ENCODE measurements around the gene ELANE.
"Not testable (repeated sequence)": the region's sequence is repeated elsewhere in the genome, so short reads cannot be mapped to it uniquely, and the experiment has no call there.

The ELANE gene

DNA sequence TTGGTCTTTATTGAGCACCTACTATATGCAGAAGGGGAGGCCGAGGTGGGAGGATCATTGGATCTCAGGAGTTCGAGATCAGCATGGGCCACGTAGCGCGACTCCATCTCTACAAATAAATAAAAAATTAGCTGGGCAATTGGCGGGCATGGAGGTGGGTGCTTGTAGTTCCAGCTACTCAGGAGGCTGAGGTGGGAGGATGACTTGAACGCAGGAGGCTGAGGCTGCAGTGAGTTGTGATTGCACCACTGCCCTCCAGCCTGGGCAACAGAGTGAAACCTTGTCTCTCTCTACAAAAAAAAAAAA is 11.2 kb downstream of the ELANE start:
- no peak for DNase-seq

DNA sequence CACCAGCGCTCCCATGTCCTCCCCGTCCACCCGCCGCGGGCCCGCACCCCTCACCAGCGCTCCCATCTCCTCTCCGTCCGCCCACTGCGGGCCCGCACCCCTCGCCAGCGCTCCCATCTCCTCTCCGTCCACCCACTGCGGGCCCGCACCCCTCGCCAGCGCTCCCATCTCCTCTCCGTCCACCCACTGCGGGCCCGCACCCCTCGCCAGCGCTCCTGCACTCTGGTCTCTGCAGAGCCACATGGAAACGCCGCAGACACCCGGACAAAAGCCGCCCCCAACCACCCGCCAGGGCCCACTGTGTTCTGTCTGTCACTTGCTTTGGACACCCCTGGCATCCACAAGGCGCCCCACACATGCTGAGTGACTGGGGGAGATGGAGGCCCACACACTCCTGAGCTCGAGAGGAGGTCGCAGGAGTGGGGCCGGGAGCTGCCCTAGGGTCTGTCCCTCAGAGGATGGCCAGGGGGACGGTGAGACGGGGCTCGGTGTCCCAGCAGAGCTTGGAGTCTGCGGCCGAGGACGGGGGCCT is 14.7 kb downstream of the ELANE start:
- DNase-seq: no peak

GRCh38 chr19:867301-867793 is 15.2 kb downstream of the ELANE start:
- no peak for DNase-seq

DNA sequence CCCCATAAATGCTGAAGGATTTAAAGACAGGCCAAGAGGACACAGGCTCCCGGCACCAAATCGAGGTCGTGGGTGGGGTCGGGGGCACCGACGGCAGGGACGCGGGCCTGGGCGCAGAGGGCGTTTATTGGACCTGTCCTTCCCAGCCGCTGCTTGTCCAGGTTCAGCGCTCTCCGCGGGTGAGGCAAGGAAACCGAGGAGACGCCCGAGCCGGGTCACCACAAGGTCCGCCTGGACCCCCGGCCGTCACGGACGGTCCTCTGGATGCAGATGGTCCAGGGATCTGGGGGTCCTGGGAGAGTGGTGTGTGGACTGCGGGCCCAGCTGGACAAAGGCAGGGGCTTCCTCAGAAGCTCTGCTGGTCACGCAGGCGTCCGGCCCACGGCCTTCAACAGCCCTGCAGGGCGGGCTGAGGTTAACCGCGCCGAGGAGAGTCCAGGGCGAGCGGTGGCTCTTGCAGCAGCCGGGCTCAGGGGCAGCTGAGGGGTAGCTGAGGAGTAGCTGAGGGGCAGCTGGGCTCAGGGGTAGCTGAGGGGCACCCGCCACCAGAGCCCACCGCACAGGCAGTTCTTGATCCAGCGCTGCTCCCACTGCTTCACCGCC is 15.9 kb downstream of the ELANE start:
- DNase-seq: no peak

- no peak for DNase-seq
Measured at GRCh38 chr19:868458-869244, 16.5 kb downstream of the ELANE start.

DNA sequence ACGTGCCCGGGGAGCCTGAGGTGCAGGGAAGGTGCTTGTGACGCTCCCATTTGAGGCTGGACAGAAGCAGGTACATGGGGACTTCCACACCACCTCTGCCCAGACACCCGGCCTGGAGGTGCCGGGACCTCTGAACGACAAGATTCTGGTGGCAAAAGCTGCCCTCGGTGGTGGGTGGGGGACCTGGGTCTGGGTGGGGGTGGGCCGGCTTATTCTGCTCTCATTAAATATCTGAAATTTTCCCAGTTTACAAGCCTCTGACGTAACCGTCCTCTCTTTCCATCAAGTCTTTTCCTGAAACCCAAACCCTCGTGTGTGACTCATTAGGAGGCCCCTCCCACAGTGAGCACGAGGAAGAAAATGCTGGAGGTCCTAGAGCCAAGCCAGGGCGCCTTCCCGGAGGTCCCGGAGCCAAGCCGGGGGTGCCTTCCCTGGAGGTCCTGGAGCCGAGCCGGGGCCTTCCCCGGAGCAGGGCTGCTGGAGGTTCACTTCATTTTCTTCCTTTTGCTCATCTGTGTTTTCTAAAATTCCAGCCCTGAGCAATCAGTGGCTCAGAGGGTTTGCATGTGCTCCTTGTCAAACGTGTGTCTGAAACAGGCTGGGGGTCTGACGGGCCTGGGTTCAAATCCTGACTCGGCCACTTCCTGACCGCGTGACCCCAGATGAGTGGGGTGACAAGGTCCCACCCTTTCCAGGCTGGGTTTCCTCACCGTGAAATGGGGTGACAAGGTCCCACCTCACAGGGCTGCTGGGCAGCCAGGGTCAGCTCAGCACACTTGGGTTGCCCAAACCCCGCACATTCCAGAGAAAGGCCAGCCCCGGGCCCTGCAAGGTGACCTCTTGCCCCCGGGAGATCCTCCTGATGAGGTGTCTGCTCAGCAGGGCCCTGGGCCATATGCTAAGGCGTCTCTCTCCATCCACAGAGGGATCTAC is 17.4 kb downstream of the ELANE start:
- DNase-seq: no peak

DNA sequence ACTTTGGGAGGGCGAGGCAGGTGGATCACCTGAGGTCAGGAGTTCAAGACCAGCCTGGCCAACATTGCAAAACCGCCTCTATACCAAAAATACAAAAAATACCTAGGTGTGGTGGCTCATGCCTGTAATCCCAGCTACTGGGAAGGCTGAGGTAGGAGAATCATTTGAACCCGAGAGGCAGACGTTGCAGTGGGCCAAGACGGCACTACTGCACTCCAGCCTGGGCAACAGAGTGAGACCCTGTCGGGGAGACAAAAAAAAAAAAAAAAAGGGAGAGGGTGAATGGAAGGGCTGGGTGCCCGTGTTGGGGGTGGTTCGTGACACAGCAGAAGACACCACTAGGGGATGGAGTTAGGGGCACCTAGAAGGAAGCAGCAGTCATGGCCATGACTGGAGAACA is 18.2 kb downstream of the ELANE start:
- no peak for DNase-seq

GRCh38 chr19:870963-871401 is 18.9 kb downstream of the ELANE start:
- DNase-seq: no peak

- DNase-seq: no peak
Measured at GRCh38 chr19:871446-872265, 19.6 kb downstream of the ELANE start.

DNA sequence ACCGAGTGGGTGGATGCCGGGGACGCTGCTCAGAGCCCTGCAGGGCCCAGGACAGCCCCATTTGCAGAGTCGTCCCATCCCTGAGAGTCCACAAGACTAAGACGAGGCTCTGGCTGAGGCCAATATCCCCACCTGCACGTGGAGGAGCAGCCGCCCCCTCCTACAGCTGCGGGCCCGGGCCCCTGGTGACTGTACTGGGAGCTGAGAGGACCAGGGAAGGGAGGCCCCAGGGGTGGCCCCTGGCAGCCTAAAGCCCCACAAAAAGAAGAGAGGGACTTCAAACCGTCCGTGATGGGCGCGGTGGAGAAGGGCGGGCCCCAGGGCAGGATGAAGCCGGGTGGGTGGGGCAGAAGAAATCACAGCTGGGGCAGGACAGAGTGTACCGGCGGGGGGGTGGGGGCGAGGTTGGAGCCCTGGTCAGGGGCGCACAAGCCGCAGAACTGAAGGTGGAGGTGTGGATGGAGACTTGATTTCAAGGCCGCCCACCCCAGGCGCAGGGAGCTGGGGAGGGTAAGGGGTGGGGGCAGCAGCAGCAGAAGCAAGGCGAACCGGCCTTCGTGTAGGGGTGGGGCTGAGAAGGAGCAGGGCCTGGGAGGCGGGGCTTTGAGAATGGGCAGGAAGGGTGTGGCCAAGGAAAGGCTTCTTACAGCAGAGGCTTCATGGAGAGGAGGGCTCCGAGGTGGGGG is 20.3 kb downstream of the ELANE start:
- DNase-seq: peak; percentile 76

- DNase-seq: peak; percentile 48
Measured at GRCh38 chr19:873084-873483, 21.0 kb downstream of the ELANE start.

DNA sequence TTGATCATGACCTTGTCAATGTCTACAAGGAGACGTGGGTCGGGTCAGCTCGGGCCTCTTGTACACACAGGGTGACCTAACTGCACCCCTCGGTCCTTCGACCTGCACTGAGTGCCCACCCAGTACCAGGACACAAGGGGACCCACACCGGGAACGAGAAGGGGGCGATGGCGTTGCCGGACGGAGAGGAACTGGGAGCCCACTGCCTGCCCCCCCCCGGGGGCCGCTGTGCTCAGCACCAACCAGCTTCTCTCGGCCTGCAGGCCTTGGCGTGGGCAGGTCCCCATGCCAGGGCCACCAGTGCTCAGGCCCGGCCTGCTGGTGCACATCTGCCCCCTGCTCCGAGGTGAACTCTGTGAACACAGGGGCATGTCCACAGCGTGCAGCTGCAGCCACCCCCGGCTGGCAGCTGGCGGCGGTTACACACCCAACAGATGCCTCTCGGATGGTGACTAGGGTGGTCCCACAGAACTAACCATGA is 21.5 kb downstream of the ELANE start:
- no peak for DNase-seq

- DNase-seq: no peak
Measured at GRCh38 chr19:875265-875879, 23.3 kb downstream of the ELANE start.

DNA sequence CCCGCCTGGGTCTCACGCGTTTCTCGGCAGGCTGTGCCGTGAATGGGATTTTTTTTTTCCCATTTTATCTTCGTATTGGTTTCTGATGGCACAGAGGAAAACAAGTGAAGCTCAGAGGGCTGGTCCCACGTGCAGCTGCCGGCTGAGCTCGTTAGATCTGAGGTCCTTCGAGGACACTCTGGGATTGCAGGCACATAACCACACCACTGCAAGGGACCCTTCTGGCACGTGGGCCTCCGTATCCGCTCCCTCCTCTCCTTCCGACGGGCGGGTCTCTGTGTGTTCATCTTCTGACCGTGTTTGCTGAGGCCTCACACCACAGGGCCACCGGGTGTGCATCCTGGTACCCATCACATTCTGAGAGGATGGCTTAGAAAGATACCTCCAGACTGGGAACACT is 24.0 kb downstream of the ELANE start:
- no peak for DNase-seq

DNA sequence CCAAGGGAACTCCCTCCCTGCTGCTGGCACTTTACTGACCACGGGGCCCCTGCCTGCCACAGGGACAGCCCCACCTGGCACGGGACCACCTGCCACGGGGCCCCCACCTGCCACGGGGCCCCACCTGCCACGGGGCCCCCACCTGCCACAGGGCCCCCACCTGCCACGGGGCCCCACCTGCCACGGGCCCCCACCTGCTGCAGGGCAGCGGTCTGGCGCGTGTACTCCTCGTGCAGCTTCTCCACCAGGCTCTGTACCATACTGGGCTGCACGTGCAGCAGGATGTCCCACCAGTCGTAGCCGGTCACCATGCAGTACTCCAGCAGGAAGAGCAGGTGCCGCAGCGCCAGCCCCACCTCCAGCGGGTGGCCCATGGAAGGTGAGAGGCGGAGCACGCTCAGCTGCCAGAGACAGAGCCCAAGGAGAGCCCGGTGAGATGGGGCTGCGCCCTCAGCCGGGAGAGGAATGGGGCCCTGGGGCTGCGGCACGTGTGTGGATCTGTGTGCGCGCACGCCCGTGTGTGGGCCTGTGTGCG is 24.7 kb downstream of the ELANE start:
- no peak for DNase-seq

- not testable (repeated sequence) for DNase-seq
Measured at GRCh38 chr19:877992-878660, 26.0 kb downstream of the ELANE start.

GRCh38 chr19:878751-879561 is 26.9 kb downstream of the ELANE start:
- DNase-seq: not testable (repeated sequence)

GRCh38 chr19:879711-880438 is 27.8 kb downstream of the ELANE start:
- no peak for DNase-seq

Measured in stimulated activated CD4-positive, alpha-beta T cell treated with anti-CD3 and anti-CD28 coated beads, Interleukin-4, amount 100 ng/mL, for 1 hour (primary cell).